HepG2 (cell line): ENCODE measurements around the gene PLA2G12A. TPM values are rescaled to one million over a fixed set of nuclear protein-coding genes. Genes with fewer than 3 reads are reported as not detected.

Experiments
- ATAC-seq: fragments of 200-7000 bp; cut with Tn5 transposase; 3 replicates; pipeline ENCODE4 v1.9.1; 2020; ENCODE audit warnings: mild to moderate bottlenecking, moderate library complexity
- BruUV-seq: library from RNA; stranded (reverse); fragments of 400-500 nt; replicated peaks from 2 replicates; lab custom pipeline; 2021; lab: Mats Ljungman, UMichigan
- CTCF ChIA-PET: fragments of 300-600 bp; formaldehyde crosslinking; extraction: SDS; loops from one replicate; lab custom pipeline; 2021; ENCODE audit warnings: low total read pairs, inconsistent platforms, low intra/inter-chr PET ratio; lab: Yijun Ruan, JAX
- POLR2A ChIA-PET: fragments of 350-600 bp; sonication (Branson Sonifier 250); formaldehyde crosslinking; loops from one replicate; lab custom pipeline; 2020; ENCODE audit warnings: antibody characterized with exemption, inconsistent platforms; lab: Yijun Ruan, JAX
- DNase-seq: peaks from one replicate; pipeline ENCODE4 v3.0.0-alpha.2; 2015; ENCODE audit warnings: low spot score
- FAIRE-seq: peaks from 3 replicates; lab custom pipeline; 2011; peaks lifted over from hg19 to GRCh38; lab: Jason Lieb, UNC
- H2AFZ ChIP-seq: one replicate; pipeline ENCODE4 v1.6.1; 2011; ENCODE audit warnings: low read length, inconsistent platforms
- H3K27ac ChIP-seq: fragments of 300-600 bp; 3 replicates; pipeline ENCODE4 v1.8.0; 2011; ENCODE audit warnings: mixed run types, mild to moderate bottlenecking, mixed read lengths, low read length, inconsistent platforms; ENCODE audit not compliant: insufficient read depth; ENCODE audit errors: extremely low read length
- H3K27me3 ChIP-seq, 2 experiments: fragments of 200-600 bp in 1 of 2; 2 replicates in 1 of 2; 3 replicates in 1 of 2; pipeline versions ENCODE4 v1.6.0 to v1.8.0; 2011; ENCODE audit warnings: low read length in 2 of 2, mild to moderate bottlenecking in 2 of 2, moderate library complexity in 2 of 2, inconsistent platforms in 1 of 2; ENCODE audit not compliant: insufficient read depth in 2 of 2, control insufficient read depth in 1 of 2
- H3K36me3 ChIP-seq, 2 experiments: fragments of 200-600 bp in 1 of 2; replicated peaks in 1 of 2; 2 replicates in 1 of 2; 3 replicates in 1 of 2; pipeline versions ENCODE4 v1.5.1 to v1.8.0; 2011; ENCODE audit warnings: low read length in 2 of 2, inconsistent platforms in 1 of 2; ENCODE audit not compliant: insufficient read depth in 2 of 2, control insufficient read depth in 1 of 2
- H3K4me1 ChIP-seq: 2 replicates; pipeline ENCODE4 v1.5.1; 2012; ENCODE audit warnings: low read length, inconsistent platforms; ENCODE audit not compliant: insufficient read depth
- H3K4me2 ChIP-seq: 2 replicates; pipeline ENCODE4 v1.6.0; 2011; ENCODE audit warnings: low read depth, low read length, inconsistent platforms
- H3K4me3 ChIP-seq, 3 experiments: fragments of 200-600 bp in 1 of 3; sonication (generic), shearing (Covaris generic) in 1 of 3; replicated peaks in 1 of 3; 2 replicates each; pipeline ENCODE4 v1.5.1; 2011 to 2016; ENCODE audit warnings: low read length in 3 of 3, inconsistent platforms in 2 of 3, low read depth in 2 of 3, mild to moderate bottlenecking in 2 of 3, control low read depth in 1 of 3, mixed read lengths in 1 of 3; ENCODE audit not compliant: insufficient read depth in 1 of 3
- H3K79me2 ChIP-seq: one replicate; pipeline ENCODE4 v1.6.1; 2011; ENCODE audit warnings: low read length, inconsistent platforms; ENCODE audit not compliant: insufficient read depth
- H3K9ac ChIP-seq: 2 replicates; pipeline ENCODE4 v1.6.0; 2011; ENCODE audit warnings: mild to moderate bottlenecking, low read depth, low read length, inconsistent platforms; ENCODE audit not compliant: insufficient read depth
- H3K9me3 ChIP-seq: 2 replicates; pipeline ENCODE4 v1.5.1; 2012; ENCODE audit warnings: mild to moderate bottlenecking, low read length
- H4K20me1 ChIP-seq: 2 replicates; pipeline ENCODE4 v1.6.0; 2011; ENCODE audit warnings: inconsistent platforms, mild to moderate bottlenecking, low read length, moderate library complexity; ENCODE audit not compliant: insufficient read depth
- HIVEP1 ChIP-seq: sonication (generic); formaldehyde crosslinking; IDR thresholded peaks from 2 replicates; pipeline ENCODE4 v1.4.0; 2020; ENCODE audit warnings: mild to moderate bottlenecking, missing genetic modification reagents
- KAT7 ChIP-seq: IDR thresholded peaks from 2 replicates; pipeline ENCODE4 v1.6.1; 2018; ENCODE audit warnings: borderline replicate concordance, missing compliant biosample characterization
- NAIF1 ChIP-seq: sonication (generic); formaldehyde crosslinking; IDR thresholded peaks from 2 replicates; pipeline ENCODE4 v1.5.0; 2020; ENCODE audit warnings: mild to moderate bottlenecking, missing genetic modification reagents, borderline replicate concordance
- PATZ1 ChIP-seq: sonication (generic); formaldehyde crosslinking; IDR thresholded peaks from 2 replicates; pipeline ENCODE4 v1.4.0; 2020; ENCODE audit warnings: missing genetic modification reagents
- SMARCE1 ChIP-seq: fragments of 450-650 bp; IDR thresholded peaks from 2 replicates; pipeline ENCODE4 v1.6.1; 2017; ENCODE audit warnings: borderline replicate concordance
- TGIF2 ChIP-seq: IDR thresholded peaks from 2 replicates; pipeline ENCODE4 v1.6.1; 2016; ENCODE audit warnings: control low read depth, missing compliant biosample characterization
- ZFAT ChIP-seq: sonication (generic); formaldehyde crosslinking; conservative IDR thresholded peaks from 2 replicates; pipeline ENCODE4 v1.8.1; 2023; ENCODE audit warnings: missing genetic modification reagents, inconsistent platforms
- ZNF678 ChIP-seq: sonication (generic); formaldehyde crosslinking; IDR thresholded peaks from 2 replicates; pipeline ENCODE4 v1.4.0; 2020; ENCODE audit warnings: mild to moderate bottlenecking, missing genetic modification reagents
- ZNF839 ChIP-seq: sonication (generic); formaldehyde crosslinking; IDR thresholded peaks from 2 replicates; pipeline ENCODE4 v1.4.0; 2020; ENCODE audit warnings: missing genetic modification reagents, mild to moderate bottlenecking, borderline replicate concordance
- WGBS: methylation state at CpG from one replicate; pipeline ENCODE4 v1.1.6; 2017; ENCODE audit warnings: low lambda C conversion rate; 5-methylcytosine and 5-hydroxymethylcytosine counted together
- in situ Hi-C: cut with HindIII; loops from 2 replicates; pipeline ENCODE4 v1.10.0; 2017; ENCODE audit warnings: low pct_unique_long_range_greater_than_20kb; ENCODE audit not compliant: extremely low pct_ligation_motif_present
- intact Hi-C: fragments of 100-400 bp; cut with micrococcal nuclease; formaldehyde crosslinking; loops from one replicate; pipeline ENCODE4 v1.10.0; 2022; ENCODE audit not compliant: unreplicated experiment
- polyA plus RNA-seq, 8 experiments: library from polyadenylated mRNA; depleted of rRNA in 3 of 8; stranded (reverse) in 7 of 8; unstranded in 1 of 8; fragments of >200 nt; fragmentation: Illumina TruSeq in 4 of 8; extraction: Trizol in 4 of 8; gene quantifications; 2 replicates each; pipeline versions ENCODE4 v1.2.1 to v1.2.3, GENCODE V29; 2011 to 2016; ENCODE audit warnings: low read depth in 4 of 8, missing spikeins in 1 of 8, mixed read lengths in 1 of 8; ENCODE audit not compliant: insufficient read depth in 1 of 8
- total RNA-seq, 5 experiments: library from RNA; depleted of rRNA; stranded (reverse); fragments of >200 nt; fragmentation: Illumina TruSeq; extraction: Trizol; gene quantifications; 2 replicates each; pipeline ENCODE4 v1.2.3, GENCODE V29; 2016; ENCODE audit warnings: low read depth in 1 of 5

The PLA2G12A gene
- total and polyA plus RNA-seq, 2 of the 13 experiments (the other 11 are each of a cell fraction or from before 2014, with no cell fraction given): 61.2 to 64.0 TPM

GRCh38 chr4:109746728-109747127, 16.9 kb upstream of the PLA2G12A start:
- Histone ChIP-seq H3K27ac (no peak overlapping the region), H2AFZ (no peak overlapping the region), H3K4me2 (no peak overlapping the region), H3K79me2 (no peaks in the 10 kb centered on the region), H4K20me1 (no peaks in the 10 kb centered on the region), H3K36me3 (peaks cover 18 to 58% of the 10 kb centered on the region in 2 experiments), H3K4me1 (no peaks in the 10 kb centered on the region), H3K4me3 (no peak overlapping the region), H3K9ac (no peak overlapping the region), H3K27me3 (no peaks in the 10 kb centered on the region), H3K9me3 (no peaks in the 10 kb centered on the region)
- intact Hi-C loops (loop anchor here (5.0 kb wide), 1 partner anchor 71 kb away; the partner anchor contains the start of gene GAR1), in situ Hi-C loops (no loop called here)
- 97% methylated on average over 2 of the region's 2 CpGs for WGBS
- ATAC-seq: no peak
- TF ChIP-seq ZNF678 (CRISPR knock-in tag): no peak
- no peak for TF ChIP-seq ZFAT
- no peak for TF ChIP-seq SMARCE1
- no peak for TF ChIP-seq TGIF2
- no peak for TF ChIP-seq NAIF1 (CRISPR knock-in tag)
- TF ChIP-seq HIVEP1 (CRISPR knock-in tag): no peak
- TF ChIP-seq PATZ1 (CRISPR knock-in tag): no peak
- no peak for TF ChIP-seq ZNF839 (CRISPR knock-in tag)
- no peak for TF ChIP-seq KAT7 (CRISPR knock-in tag)
- BruUV-seq: no TSS peak
- ChIA-PET CTCF (no interaction called here), POLR2A (no interaction called here)
- DNase-seq: no peak
- no peak for FAIRE-seq
